ENCODE data around the gene NCK2. TPM values are rescaled to one million over a fixed set of nuclear protein-coding genes. Genes with fewer than 3 reads are reported as not detected.

The NCK2 gene
- total RNA-seq, 2 donors from 2014 or later, result 31.7 to 39.3 TPM

DNA sequence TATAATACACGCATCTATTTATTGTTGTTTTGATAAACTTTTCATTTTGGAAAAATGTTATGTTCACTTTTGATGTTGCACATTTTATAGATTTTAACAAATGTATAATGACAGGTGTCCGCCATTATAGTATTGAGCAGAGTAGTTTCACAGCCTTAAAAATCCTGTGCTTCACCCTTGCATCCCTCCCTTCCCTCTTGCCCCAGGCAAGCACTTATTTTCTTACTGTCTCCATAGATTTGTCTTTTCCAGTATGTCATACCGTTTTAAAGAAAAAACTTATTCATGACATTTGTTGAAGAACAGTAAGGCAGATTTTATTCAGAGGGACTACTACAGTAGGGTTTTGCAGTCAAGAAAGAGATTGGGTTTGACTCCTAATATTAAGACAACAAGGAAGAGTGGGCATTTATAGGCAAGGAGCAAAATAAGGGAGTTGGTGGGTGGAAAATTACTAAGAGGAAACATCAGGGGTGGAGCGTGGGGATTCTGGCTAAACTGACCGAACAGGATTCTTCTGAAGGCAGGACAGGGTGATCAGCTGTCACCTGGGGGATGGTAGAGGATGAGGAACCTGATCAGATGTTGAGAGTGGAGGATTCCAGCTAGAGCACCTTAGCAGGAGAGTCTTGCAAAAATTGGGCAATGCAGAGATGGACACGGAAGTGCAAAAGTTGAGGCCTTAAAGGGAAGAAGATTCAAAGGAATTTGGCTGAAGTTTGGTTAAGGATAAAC, 108.8 kb downstream of the NCK2 start:
- TF ChIP-seq, protein P1, sequence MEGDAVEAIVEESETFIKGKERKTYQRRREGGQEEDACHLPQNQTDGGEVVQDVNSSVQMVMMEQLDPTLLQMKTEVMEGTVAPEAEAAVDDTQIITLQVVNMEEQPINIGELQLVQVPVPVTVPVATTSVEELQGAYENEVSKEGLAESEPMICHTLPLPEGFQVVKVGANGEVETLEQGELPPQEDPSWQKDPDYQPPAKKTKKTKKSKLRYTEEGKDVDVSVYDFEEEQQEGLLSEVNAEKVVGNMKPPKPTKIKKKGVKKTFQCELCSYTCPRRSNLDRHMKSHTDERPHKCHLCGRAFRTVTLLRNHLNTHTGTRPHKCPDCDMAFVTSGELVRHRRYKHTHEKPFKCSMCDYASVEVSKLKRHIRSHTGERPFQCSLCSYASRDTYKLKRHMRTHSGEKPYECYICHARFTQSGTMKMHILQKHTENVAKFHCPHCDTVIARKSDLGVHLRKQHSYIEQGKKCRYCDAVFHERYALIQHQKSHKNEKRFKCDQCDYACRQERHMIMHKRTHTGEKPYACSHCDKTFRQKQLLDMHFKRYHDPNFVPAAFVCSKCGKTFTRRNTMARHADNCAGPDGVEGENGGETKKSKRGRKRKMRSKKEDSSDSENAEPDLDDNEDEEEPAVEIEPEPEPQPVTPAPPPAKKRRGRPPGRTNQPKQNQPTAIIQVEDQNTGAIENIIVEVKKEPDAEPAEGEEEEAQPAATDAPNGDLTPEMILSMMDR (IDR thresholded peaks at IDR 0.05), result no peak
- no peaks in the 10 kb centered on the region for H3K27me3 ChIP-seq
- no peak overlapping the region for H3K27ac ChIP-seq
- DNase-seq (ENCODE audit: low spot score), result no peak
- no peaks in the 10 kb centered on the region for H3K36me3 ChIP-seq
- H3K9me3 ChIP-seq, result no peaks in the 10 kb centered on the region
- H3K4me3 ChIP-seq, result no peak overlapping the region
- H3K4me1 ChIP-seq, result no peaks in the 10 kb centered on the region

DNA sequence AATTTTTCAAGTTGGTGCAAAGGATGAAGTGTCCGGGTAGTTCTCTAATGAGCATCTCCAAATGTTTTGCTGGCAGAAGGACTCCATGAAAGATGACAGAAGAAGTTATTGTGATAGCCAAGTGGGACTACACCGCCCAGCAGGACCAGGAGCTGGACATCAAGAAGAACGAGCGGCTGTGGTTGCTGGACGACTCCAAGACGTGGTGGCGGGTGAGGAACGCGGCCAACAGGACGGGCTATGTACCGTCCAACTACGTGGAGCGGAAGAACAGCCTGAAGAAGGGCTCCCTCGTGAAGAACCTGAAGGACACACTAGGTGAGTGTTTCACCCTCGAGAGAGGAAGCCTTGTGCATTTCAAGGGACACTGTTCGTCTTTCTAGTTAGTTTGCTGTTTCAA, 110.3 kb downstream of the NCK2 start:
- no peak overlapping the region for H3K4me3 ChIP-seq
- no peaks in the 10 kb centered on the region for H3K9me3 ChIP-seq
- no peaks in the 10 kb centered on the region for H3K4me1 ChIP-seq
- no peak for DNase-seq (ENCODE audit: low spot score)
- H3K27ac ChIP-seq, result no peak overlapping the region
- TF ChIP-seq, protein P1 (IDR thresholded peaks at IDR 0.05), result no peak
- H3K36me3 ChIP-seq, result no peaks in the 10 kb centered on the region
- H3K27me3 ChIP-seq, result no peaks in the 10 kb centered on the region

DNA sequence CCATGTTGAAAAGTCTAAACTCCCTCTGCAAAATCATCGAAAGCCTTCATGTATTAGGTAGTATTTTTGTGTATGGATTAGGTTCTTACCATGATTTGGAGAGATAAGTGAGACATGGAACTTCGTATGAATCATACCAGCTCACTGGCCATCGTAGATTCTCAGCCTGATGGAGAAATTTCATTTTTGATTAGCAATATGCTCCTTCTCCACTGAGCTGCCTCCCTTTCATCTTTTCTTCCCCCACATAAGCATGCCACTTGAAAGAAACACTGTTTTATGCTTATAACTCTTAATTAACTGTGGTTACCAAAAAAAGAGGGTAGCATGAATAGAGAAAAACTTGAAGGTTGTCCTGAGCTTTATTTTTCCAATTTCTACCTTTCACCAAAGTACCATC, 111.9 kb downstream of the NCK2 start:
- H3K27me3 ChIP-seq, result no peaks in the 10 kb centered on the region
- no peak overlapping the region for H3K27ac ChIP-seq
- no peak for DNase-seq (ENCODE audit: low spot score)
- TF ChIP-seq, protein P1 (IDR thresholded peaks at IDR 0.05), result no peak
- H3K4me3 ChIP-seq, result no peak overlapping the region
- H3K4me1 ChIP-seq, result no peaks in the 10 kb centered on the region
- H3K9me3 ChIP-seq, result no peaks in the 10 kb centered on the region
- H3K36me3 ChIP-seq, result no peaks in the 10 kb centered on the region

DNA sequence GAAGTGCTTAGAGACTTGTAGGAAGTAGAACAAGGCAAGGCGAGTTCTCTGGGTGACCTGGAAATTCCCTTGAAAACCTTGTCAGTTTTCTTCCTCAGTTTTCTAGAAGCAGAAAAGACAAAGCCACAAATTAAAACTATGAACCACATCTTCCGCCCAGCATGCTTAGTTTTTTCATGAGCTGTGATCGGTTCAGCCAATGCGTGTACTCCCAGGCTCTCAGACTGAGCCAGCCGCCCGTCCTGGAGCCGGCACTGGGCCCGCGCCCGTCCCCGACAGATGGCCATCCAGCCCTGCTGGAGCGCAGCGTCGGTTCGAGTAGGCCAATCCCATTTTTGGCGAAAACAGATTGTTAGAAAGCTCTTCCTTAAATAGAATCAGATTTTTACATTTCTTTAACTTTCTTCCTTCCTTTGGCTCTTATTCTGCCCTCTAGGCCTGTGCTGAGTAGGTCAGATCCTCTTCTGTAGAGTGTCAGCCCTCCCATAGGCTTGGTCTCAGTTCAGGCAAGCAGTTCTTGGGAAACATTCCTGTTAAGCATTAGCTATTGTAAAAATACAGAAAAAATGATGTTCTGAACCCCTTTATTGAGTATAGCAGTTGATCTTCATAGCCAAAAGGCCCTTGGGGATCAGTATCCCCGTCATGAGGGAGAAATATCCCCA, 112.5 kb downstream of the NCK2 start:
- Histone ChIP-seq H3K36me3 (no peaks in the 10 kb centered on the region), H3K9me3 (no peaks in the 10 kb centered on the region), H3K4me1 (no peaks in the 10 kb centered on the region), H3K4me3 (no peak overlapping the region), H3K27me3 (no peaks in the 10 kb centered on the region), H3K27ac (no peak overlapping the region)
- no peak for DNase-seq (ENCODE audit: low spot score)
- TF ChIP-seq, protein P1 (IDR thresholded peaks at IDR 0.05), result no peak

DNA sequence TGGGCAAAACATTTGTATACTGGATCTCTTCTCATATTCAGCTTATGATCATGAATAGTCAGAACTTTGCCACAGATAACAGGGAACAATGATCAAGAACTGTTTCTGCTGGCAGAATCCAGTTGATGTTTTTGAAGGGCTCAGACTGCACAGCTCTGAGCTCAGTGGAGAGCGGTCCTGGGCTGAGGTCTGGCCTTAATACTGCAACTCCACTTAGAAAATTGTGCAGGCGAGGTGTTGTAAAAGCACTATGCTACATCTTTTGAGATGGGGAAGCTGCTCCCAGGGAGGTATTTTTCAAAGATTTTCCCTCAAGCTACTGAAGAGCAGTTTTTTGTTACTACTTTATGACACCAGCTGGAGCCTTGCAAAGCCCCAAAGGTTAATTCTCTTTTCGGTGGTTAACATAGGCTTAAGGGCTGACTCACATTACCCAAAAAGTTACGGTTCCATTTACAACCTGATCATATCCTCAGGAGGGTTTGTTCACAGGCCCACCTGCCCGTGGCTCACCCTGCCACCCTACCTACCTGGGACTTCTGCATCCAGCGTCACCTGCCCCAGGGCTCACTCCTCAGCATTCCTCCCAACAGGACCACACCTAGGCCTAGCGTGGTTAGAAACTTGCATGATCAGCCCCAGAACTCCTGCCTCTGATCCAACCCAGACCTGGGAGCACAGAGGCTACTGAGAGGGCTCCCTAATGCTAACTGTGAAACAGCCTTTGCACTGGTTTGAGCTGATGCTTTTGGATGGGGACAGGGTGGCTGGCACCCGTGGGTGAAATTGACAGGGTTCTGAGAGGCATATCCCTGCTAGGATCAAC, 114.4 kb downstream of the NCK2 start:
- H3K4me1 ChIP-seq, result peaks cover 0 to 2% of the 10 kb centered on the region in 2 donors

More for the DNA sequence above, 114.4 kb downstream of the NCK2 start:
- Histone ChIP-seq H3K27me3 (no peaks in the 10 kb centered on the region), H3K9me3 (no peaks in the 10 kb centered on the region), H3K36me3 (no peaks in the 10 kb centered on the region), H3K27ac (no peak overlapping the region), H3K4me3 (no peak overlapping the region)
- no peak for DNase-seq (ENCODE audit: low spot score)
- TF ChIP-seq, protein P1 (IDR thresholded peaks at IDR 0.05), result no peak
